Ascending aorta (tissue), 2 donors: ENCODE results near the gene SS18L1. TPM values are rescaled to one million over a fixed set of nuclear protein-coding genes. Genes with fewer than 3 reads are reported as not detected.

Experiments used
- DNase-seq, 2 donors: peaks; one replicate each; pipeline ENCODE4 v3.0.0-alpha.2; 2019; ENCODE audit warnings: low spot score in 2 of 2
- H3K27ac ChIP-seq, 2 donors: fragments of 200-600 bp; sonication (generic); one replicate each; pipeline ENCODE4 v1.5.1; 2016 to 2017; ENCODE audit warnings: mild to moderate bottlenecking in 1 of 2
- H3K27me3 ChIP-seq: fragments of 200-600 bp; sonication (generic); one replicate; pipeline ENCODE4 v1.5.1; 2017
- H3K36me3 ChIP-seq, 2 donors: fragments of 200-600 bp; sonication (generic); one replicate each; pipeline ENCODE4 v1.5.1; 2016
- H3K4me1 ChIP-seq, 2 donors: fragments of 200-600 bp; sonication (generic); one replicate each; pipeline ENCODE4 v1.5.1; 2016 to 2017; ENCODE audit warnings: mild to moderate bottlenecking in 1 of 2
- H3K4me3 ChIP-seq, 2 donors: fragments of 200-600 bp; sonication (generic); one replicate each; pipeline ENCODE4 v1.5.1; 2016 to 2017; ENCODE audit warnings: mild to moderate bottlenecking in 1 of 2
- H3K9me3 ChIP-seq, 2 donors: fragments of 200-600 bp; sonication (generic); one replicate each; pipeline ENCODE4 v1.5.1; 2016
- intact Hi-C: fragments of 100-400 bp; cut with DNase I; formaldehyde crosslinking; loops from one replicate; pipeline ENCODE4 v1.15.1; 2023
- total RNA-seq: library from RNA; depleted of rRNA; stranded (reverse); fragments of >200 nt; gene quantifications from one replicate; pipeline ENCODE4 v1.1.0, GENCODE V29; 2016
- TF ChIP-seq, protein P1 (sequence below), 3 experiments: fragments of 200-600 bp in 2 of 3; fragments of 450-650 bp in 1 of 3; sonication (generic) in 2 of 3; IDR thresholded peaks; one replicate each; pipeline ENCODE4 v1.5.1; 2016 to 2019; ENCODE audit warnings: antibody characterized with exemption in 3 of 3, mild to moderate bottlenecking in 1 of 3, moderate library complexity in 1 of 3

Gene SS18L1
- total RNA-seq, 1 donor from 2014 or later, result 39.8 TPM

DNA sequence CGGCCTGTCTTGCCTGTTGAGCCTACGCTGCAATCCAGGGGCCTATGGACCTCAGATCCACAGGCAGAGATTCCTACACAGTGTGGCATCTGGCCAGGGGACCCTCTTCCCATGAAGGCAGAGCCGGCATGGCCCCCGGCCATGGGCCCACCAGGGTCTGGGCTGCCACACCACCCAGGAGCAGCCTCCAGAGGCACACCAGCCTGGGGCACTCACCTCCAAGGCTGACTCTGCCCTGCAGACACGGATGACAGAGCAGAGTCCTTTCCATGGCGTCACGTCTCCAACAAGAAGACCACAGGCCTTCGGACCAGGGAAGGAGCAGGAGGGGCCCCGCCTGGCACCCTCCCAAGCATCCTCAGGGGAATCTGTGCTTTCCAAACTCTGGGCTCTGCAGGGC, 80.0 kb downstream of the SS18L1 start:
- DNase-seq, result no peak
- Histone ChIP-seq H3K4me3 (no peak overlapping the region), H3K27me3 (peaks cover 16% of the 10 kb centered on the region), H3K27ac (no peak overlapping the region), H3K4me1 (peaks cover 3 to 7% of the 10 kb centered on the region in 2 donors), H3K36me3 (no peaks in the 10 kb centered on the region), H3K9me3 (no peaks in the 10 kb centered on the region)
- TF ChIP-seq, protein P1, sequence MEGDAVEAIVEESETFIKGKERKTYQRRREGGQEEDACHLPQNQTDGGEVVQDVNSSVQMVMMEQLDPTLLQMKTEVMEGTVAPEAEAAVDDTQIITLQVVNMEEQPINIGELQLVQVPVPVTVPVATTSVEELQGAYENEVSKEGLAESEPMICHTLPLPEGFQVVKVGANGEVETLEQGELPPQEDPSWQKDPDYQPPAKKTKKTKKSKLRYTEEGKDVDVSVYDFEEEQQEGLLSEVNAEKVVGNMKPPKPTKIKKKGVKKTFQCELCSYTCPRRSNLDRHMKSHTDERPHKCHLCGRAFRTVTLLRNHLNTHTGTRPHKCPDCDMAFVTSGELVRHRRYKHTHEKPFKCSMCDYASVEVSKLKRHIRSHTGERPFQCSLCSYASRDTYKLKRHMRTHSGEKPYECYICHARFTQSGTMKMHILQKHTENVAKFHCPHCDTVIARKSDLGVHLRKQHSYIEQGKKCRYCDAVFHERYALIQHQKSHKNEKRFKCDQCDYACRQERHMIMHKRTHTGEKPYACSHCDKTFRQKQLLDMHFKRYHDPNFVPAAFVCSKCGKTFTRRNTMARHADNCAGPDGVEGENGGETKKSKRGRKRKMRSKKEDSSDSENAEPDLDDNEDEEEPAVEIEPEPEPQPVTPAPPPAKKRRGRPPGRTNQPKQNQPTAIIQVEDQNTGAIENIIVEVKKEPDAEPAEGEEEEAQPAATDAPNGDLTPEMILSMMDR (IDR thresholded peaks at IDR 0.05), result no peak
- intact Hi-C loops, result no loop called here

DNA sequence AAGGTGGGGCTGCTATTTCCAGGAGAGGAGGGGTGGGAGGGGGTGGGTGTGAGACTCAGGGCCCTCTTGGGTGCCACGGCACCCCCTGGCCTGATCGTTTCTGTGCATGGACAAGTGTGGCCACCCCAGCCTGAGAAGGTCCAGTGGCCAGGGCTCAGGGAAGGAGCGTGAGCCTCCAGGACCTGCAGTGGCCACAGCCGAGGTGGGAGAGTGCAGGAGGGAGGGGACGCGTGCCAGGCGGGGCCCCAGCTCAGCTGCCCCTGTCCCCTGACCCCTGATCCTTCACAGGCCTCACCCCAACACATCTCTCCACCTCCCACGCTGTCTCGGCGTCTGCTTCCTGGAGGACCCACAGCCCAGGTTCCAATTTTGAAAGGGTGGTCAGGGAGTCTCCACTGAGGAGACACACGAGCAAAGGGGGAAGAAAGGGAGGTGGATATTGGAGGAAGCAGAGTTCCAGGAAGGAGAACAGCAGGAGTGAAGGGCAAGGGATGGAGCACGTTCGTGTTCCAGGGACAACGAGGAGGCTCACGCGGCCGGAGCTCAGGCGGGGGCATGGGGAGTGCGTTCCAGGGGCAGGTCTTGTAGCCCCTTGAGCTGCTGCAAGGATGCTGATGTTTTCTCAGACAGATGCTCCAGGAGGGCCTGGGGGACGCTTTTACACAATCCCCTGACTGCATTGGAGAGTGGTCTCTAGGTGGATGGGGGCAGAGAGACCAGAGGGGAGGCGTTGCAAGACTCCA, 80.7 kb downstream of the SS18L1 start:
- Histone ChIP-seq H3K9me3 (no peaks in the 10 kb centered on the region), H3K27ac (no peak overlapping the region), H3K27me3 (peaks cover 14% of the 10 kb centered on the region), H3K4me3 (no peak overlapping the region), H3K36me3 (no peaks in the 10 kb centered on the region), H3K4me1 (peaks cover 3 to 7% of the 10 kb centered on the region in 2 donors)
- TF ChIP-seq, protein P1 (IDR thresholded peaks at IDR 0.05), result no peak
- no peak for DNase-seq
- intact Hi-C loops, result no loop called here

DNA sequence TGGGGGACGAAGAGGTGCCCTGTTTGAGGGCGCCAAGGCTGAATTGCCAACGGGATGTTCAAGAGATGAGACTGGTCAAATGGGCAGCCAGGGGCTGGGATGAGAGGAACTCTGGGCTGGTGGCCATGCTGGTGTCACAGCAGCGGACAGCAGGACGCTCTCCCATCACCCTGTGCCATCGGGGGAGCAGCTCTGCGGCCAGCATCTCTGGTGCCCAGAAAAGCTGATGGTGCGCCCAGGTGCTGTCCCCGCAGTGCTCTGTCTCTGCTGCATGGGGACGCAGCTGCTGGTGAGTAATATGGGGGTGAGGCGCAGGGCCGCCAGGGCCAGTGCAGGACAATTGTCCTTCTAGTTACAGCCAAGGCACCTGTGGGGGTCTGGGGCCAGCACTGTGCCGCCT, 81.5 kb downstream of the SS18L1 start:
- intact Hi-C loops, result no loop called here
- DNase-seq, result no peak
- no peaks in the 10 kb centered on the region for H3K36me3 ChIP-seq
- H3K27me3 ChIP-seq, result peaks cover 14% of the 10 kb centered on the region
- no peak overlapping the region for H3K27ac ChIP-seq
- H3K4me3 ChIP-seq, result no peak overlapping the region
- H3K9me3 ChIP-seq, result no peaks in the 10 kb centered on the region
- TF ChIP-seq, protein P1 (IDR thresholded peaks at IDR 0.05), result no peak
- H3K4me1 ChIP-seq, result peaks cover 0 to 4% of the 10 kb centered on the region in 2 donors

DNA sequence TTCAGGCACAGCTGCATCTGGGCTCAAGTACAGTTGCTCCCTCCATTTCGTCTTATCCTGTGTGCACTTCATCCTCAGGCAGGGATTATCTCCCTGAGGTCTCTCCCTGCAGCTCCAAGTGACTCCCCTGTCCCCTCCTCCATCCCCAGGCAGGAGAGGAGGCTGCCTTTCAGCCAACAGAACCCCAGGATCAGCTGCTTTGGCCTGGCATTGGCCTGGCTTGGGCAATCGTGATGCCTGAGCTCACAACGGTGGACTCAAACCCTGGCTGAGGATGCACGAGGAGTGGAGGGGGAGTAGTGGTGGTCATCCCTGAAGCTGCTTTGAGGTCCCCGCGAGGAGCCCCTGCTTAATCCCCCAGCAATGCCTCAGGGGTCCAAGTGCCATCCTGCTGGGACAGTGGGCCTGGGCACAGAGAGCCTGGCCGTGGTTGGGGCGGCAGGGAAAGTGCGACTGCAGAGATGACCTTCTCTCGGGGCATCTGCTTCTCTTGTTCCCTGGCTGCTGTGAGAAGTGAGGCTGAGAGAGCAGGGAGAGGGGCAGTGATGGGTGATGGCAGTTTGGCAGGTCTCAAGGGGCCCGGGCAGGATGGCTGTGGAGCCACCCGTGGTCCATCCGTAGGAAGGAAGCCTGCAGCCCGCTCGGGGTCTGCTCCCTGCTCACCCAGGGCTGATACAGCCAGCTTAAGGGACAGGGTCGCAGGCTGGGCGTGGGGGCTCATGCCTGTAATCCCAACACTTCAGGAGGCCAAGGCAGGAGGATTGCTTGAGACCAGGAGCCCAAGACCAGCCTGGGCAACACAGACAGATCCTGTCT, 82.5 kb downstream of the SS18L1 start:
- no peak overlapping the region for H3K27ac ChIP-seq
- H3K9me3 ChIP-seq, result no peaks in the 10 kb centered on the region
- no peak for DNase-seq
- TF ChIP-seq, protein P1 (IDR thresholded peaks at IDR 0.05), result no peak
- H3K27me3 ChIP-seq, result peaks cover 8% of the 10 kb centered on the region
- intact Hi-C loops, result no loop called here
- H3K4me1 ChIP-seq, result no peaks in the 10 kb centered on the region
- no peaks in the 10 kb centered on the region for H3K36me3 ChIP-seq
- no peak overlapping the region for H3K4me3 ChIP-seq

DNA sequence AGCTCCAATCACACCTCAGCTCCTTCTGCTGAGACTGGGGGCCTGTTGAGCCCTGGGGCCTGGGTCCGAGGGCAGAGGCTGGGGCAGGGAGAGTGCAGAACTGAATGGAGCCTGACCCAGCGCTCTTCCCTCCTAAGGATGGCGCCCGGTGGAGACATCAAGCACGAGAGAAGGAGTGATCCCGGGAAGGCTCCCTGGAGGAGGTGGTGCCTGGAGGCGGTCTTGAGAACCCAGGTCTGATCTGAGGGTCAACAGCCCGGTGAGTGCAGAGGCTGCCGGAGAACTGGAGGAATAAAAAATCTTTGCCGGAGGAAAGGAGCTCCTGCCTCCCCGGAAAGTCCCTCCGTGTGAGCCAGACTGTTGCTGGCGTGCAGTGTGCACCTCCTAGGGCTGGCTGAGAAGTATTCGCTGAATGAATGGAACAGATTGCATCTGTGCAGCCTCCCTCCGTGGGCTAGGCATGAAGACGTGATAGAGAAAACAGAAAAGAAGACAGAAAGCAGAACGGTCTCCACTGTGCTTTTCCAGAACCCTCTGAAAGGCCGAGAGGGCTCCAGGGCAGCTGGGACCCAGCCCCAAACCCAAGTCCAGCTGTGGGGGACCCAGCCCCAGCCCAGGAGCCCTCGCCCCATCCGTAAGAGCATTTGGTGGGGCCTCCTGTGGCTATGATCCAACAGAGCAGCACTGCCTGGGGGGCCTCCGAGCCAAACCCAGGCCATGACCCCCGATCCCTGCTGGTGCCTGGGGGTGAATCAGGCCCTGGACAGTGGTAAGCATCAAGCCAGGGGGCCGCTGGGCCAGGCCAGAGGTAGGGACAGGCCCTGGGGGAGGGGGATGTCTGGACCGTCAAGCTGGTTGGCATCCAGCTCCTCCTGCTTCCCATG, 83.4 kb downstream of the SS18L1 start:
- Histone ChIP-seq H3K27ac (no peak overlapping the region), H3K4me1 (no peaks in the 10 kb centered on the region), H3K36me3 (no peaks in the 10 kb centered on the region), H3K9me3 (no peaks in the 10 kb centered on the region), H3K27me3 (peaks cover 3% of the 10 kb centered on the region), H3K4me3 (no peak overlapping the region)
- intact Hi-C loops, result no loop called here
- no peak for DNase-seq
- TF ChIP-seq, protein P1 (IDR thresholded peaks at IDR 0.05), result no peak
